GM12878 (cell line): ENCODE measurements around the gene PGLYRP2. TPM values are rescaled to one million over a fixed set of nuclear protein-coding genes. Genes with fewer than 3 reads are reported as not detected.

Experiments used
- ATAC-seq: fragments of 200-7000 bp; cut with Tn5 transposase; 3 replicates; pipeline ENCODE4 v1.9.1; 2020; ENCODE audit warnings: mild to moderate bottlenecking, moderate library complexity
- BruUV-seq: library from RNA; stranded (reverse); fragments of 400-500 nt; replicated peaks from 2 replicates; lab custom pipeline; 2021; lab: Mats Ljungman, UMichigan
- CTCF ChIA-PET: fragments of 300-600 bp; sonication (Branson Sonifier 250); formaldehyde crosslinking; extraction: SDS; loops from one replicate; lab custom pipeline; 2021; ENCODE audit warnings: inconsistent platforms; lab: Yijun Ruan, JAX
- POLR2A ChIA-PET: fragments of 350-600 bp; formaldehyde crosslinking; extraction: SDS; loops from one replicate; lab custom pipeline; 2021; ENCODE audit warnings: inconsistent platforms; lab: Charles Lee
- RAD21 ChIA-PET: fragments of 300-600 bp; sonication (Branson Sonifier 250); formaldehyde crosslinking; loops from one replicate; lab custom pipeline; 2023; ENCODE audit warnings: antibody characterized with exemption; ENCODE audit not compliant: unreplicated experiment; lab: Charles Lee
- SMC1A ChIA-PET: fragments of 300-600 bp; sonication (Branson Sonifier 250); formaldehyde crosslinking; loops from one replicate; lab custom pipeline; 2023; ENCODE audit not compliant: unreplicated experiment, uncharacterized antibody; lab: Charles Lee
- DNase-seq: peaks from one replicate; pipeline ENCODE4 v3.0.0-alpha.2; 2011; ENCODE audit warnings: low read depth, low spot score
- FAIRE-seq: peaks from 3 replicates; lab custom pipeline; 2011; peaks lifted over from hg19 to GRCh38; lab: Jason Lieb, UNC
- H2AFZ ChIP-seq: 2 replicates; pipeline ENCODE4 v1.6.0; 2011; ENCODE audit warnings: low read depth, low read length, control low read depth; ENCODE audit not compliant: control insufficient read depth
- H3K27ac ChIP-seq: 2 replicates; pipeline ENCODE4 v1.5.1; 2011; ENCODE audit warnings: control low read depth; ENCODE audit not compliant: control insufficient read depth, insufficient read depth
- H3K27me3 ChIP-seq, 2 experiments: replicated peaks in 1 of 2; 2 replicates each; pipeline versions ENCODE4 v1.6.0 to v1.6.1; 2011; ENCODE audit warnings: low read length in 1 of 2; ENCODE audit not compliant: control insufficient read depth in 2 of 2, insufficient read depth in 2 of 2
- H3K36me3 ChIP-seq, 2 experiments: 2 replicates each; pipeline ENCODE4 v1.5.1; 2011; ENCODE audit warnings: low read length in 1 of 2; ENCODE audit not compliant: control insufficient read depth in 2 of 2, insufficient read depth in 2 of 2
- H3K4me1 ChIP-seq: 2 replicates; pipeline ENCODE4 v1.6.1; 2011; ENCODE audit warnings: mild to moderate bottlenecking, low read length, moderate library complexity, mixed read lengths; ENCODE audit not compliant: control insufficient read depth, insufficient read depth
- H3K4me2 ChIP-seq: 2 replicates; pipeline ENCODE4 v1.6.0; 2011; ENCODE audit warnings: control low read depth; ENCODE audit not compliant: control insufficient read depth, insufficient read depth
- H3K4me3 ChIP-seq: fragments of 200-600 bp; sonication (generic); 2 replicates; pipeline ENCODE4 v1.5.1; 2016
- H3K79me2 ChIP-seq: 2 replicates; pipeline ENCODE4 v1.6.0; 2011; ENCODE audit warnings: low read length; ENCODE audit not compliant: control insufficient read depth, insufficient read depth
- H3K9ac ChIP-seq: 2 replicates; pipeline ENCODE4 v1.8.0; 2011; ENCODE audit warnings: low read length, control low read depth, mixed read lengths; ENCODE audit not compliant: control insufficient read depth, insufficient read depth
- H3K9me3 ChIP-seq: replicated peaks from 3 replicates; pipeline ENCODE4 v1.5.1; 2011; ENCODE audit warnings: mild to moderate bottlenecking, low read length; ENCODE audit not compliant: control insufficient read depth, insufficient read depth
- H4K20me1 ChIP-seq: 2 replicates; pipeline ENCODE4 v1.6.0; 2011; ENCODE audit not compliant: control insufficient read depth, insufficient read depth
- CBX3 ChIP-seq: fragments of 200-600 bp; sonication (generic); IDR thresholded peaks from 2 replicates; pipeline ENCODE4 v1.6.1; 2016; ENCODE audit warnings: low read depth, borderline replicate concordance
- ELK1 ChIP-seq: IDR thresholded peaks from 2 replicates; pipeline ENCODE4 v1.6.1; 2012; ENCODE audit warnings: low read depth, low read length, improper control_type of control experiment
- JUNB ChIP-seq: IDR thresholded peaks from 2 replicates; pipeline ENCODE4 v1.6.1; 2016; ENCODE audit warnings: antibody characterized with exemption, mild to moderate bottlenecking
- NR2F1 ChIP-seq: fragments of 450-650 bp; conservative IDR thresholded peaks from 2 replicates; pipeline ENCODE4 v1.6.1; 2017; ENCODE audit warnings: mild to moderate bottlenecking
- PRDM15 ChIP-seq: fragments of 450-650 bp; formaldehyde crosslinking; IDR thresholded peaks from 2 replicates; pipeline ENCODE4 v1.4.0; 2020; ENCODE audit warnings: mild to moderate bottlenecking, moderate library complexity
- RUNX3 ChIP-seq: IDR thresholded peaks from 2 replicates; pipeline ENCODE4 v1.6.1; 2012; ENCODE audit warnings: low read length, inconsistent platforms
- USF2 ChIP-seq: IDR thresholded peaks from 2 replicates; pipeline ENCODE4 v1.6.1; 2011; ENCODE audit warnings: low read depth, low read length, improper control_type of control experiment, borderline replicate concordance
- ZBTB33 ChIP-seq: fragments of 450-650 bp; IDR thresholded peaks from 2 replicates; pipeline ENCODE4 v1.6.1; 2017; ENCODE audit warnings: mild to moderate bottlenecking
- ZBTB40 ChIP-seq: fragments of 450-650 bp; IDR thresholded peaks from 2 replicates; pipeline ENCODE4 v1.6.1; 2016; ENCODE audit warnings: mild to moderate bottlenecking, moderate library complexity, borderline replicate concordance
- WGBS: methylation state at CpG from one replicate; pipeline ENCODE4 v1.1.6; 2016; ENCODE audit warnings: low lambda C conversion rate; ENCODE audit not compliant: insufficient replicate concordance, insufficient coverage; ENCODE audit errors: missing lambda C conversion rate; 5-methylcytosine and 5-hydroxymethylcytosine counted together
- in situ Hi-C: fragments of 300-500 bp; cut with MboI; formaldehyde crosslinking; loops from 9 replicates; pipeline ENCODE4 v1.14.3; 2018; ENCODE audit warnings: mixed read lengths
- intact Hi-C: fragments of 100-400 bp; cut with micrococcal nuclease; formaldehyde crosslinking; loops from one replicate; pipeline ENCODE4 v1.14.2; 2022; ENCODE audit not compliant: unreplicated experiment
- polyA plus RNA-seq, 11 experiments: library from polyadenylated mRNA; depleted of rRNA in 4 of 11; unstranded in 6 of 11; stranded (reverse) in 5 of 11; fragments of >200 nt; fragmentation: Nextera tagmentation in 4 of 11; fragmentation: Illumina TruSeq in 1 of 11; extraction: Ambion mirVana in 4 of 11; extraction: Trizol in 1 of 11; gene quantifications; 1 replicate in 1 of 11; 2 replicates in 10 of 11; pipeline versions ENCODE4 v1.2.1 to v1.2.3, GENCODE V29; 2011 to 2016; ENCODE audit warnings: inconsistent platforms in 2 of 11, missing spikeins in 2 of 11, low read depth in 1 of 11
- total RNA-seq, 4 experiments: library from RNA; depleted of rRNA in 3 of 4; stranded (reverse); fragments of >200 nt in 3 of 4; fragmentation: Illumina TruSeq in 1 of 4; extraction: Trizol in 1 of 4; gene quantifications; 2 replicates each; pipeline versions ENCODE4 v1.2.1 to v1.2.3, GENCODE V29; 2013 to 2021

The PGLYRP2 gene
- total and polyA plus RNA-seq, 10 of the 15 experiments (the other 5 are each of a cell fraction or from before 2014, with no cell fraction given) = 0.15 to 0.48 (median 0.26) TPM; not detected in 5

- TF ChIP-seq USF2 = no peak
- no peak for TF ChIP-seq PRDM15
- TF ChIP-seq, all 136 proteins: peak for 0
Measured at GRCh38 chr19:15495151-15495550, 15.8 kb upstream of the PGLYRP2 start (continued).

GRCh38 chr19:15488489-15489226 is 9.4 kb upstream of the PGLYRP2 start:
- Histone ChIP-seq H4K20me1 (no peaks in the 10 kb centered on the region), H3K4me2 (no peak overlapping the region), H3K27me3 (no peaks in the 10 kb centered on the region), H3K36me3 (no peaks in the 10 kb centered on the region), H3K9me3 (no peaks in the 10 kb centered on the region; the same call in 2 of the 3 replicates), H3K4me1 (no peaks in the 10 kb centered on the region), H3K4me3 (no peak overlapping the region), H3K79me2 (no peaks in the 10 kb centered on the region), H3K9ac (no peak overlapping the region), H3K27ac (no peak overlapping the region), H2AFZ (no peak overlapping the region)
- no peak for ATAC-seq
- BruUV-seq = no TSS peak
- no peak for DNase-seq
- WGBS = 69% methylated on average over 13 of the region's 13 CpGs
- FAIRE-seq = no peak
- ChIA-PET POLR2A (no interaction called here), CTCF (no interaction called here), RAD21 (no interaction called here), SMC1A (no interaction called here)
- intact Hi-C loops = no loop called here
- in situ Hi-C loops = no loop called here
- TF ChIP-seq CBX3 = no peak
- no peak for TF ChIP-seq ZBTB40
- TF ChIP-seq ELK1 = no peak
- TF ChIP-seq ZBTB33 = no peak
- TF ChIP-seq RUNX3 = no peak
- no peak for TF ChIP-seq JUNB
- no peak for TF ChIP-seq NR2F1
